Measurements from ENCODE around the gene KLF12. TPM values are rescaled to one million over a fixed set of nuclear protein-coding genes. Genes with fewer than 3 reads are reported as not detected.

Gene KLF12
- total RNA-seq, 1 donor from 2014 or later, result 10.1 TPM

- H3K27me3 ChIP-seq, result peaks cover 5% of the 10 kb centered on the region
- peaks cover under 1% of the 10 kb centered on the region for H3K4me1 ChIP-seq
- H4K20me1 ChIP-seq (ENCODE audit: low read depth), result peaks cover 24% of the 10 kb centered on the region
- peak overlapping the region; percentile 46 for H3K4me3 Mint-ChIP-seq
- H3K79me2 ChIP-seq (ENCODE audit: low read depth), result peaks cover 75% of the 10 kb centered on the region
- H3F3A ChIP-seq (ENCODE audit: low read depth), result peaks cover 36% of the 10 kb centered on the region
- no peak overlapping the region for H3K4me3 ChIP-seq
- H3K27ac ChIP-seq, result no peak overlapping the region
- no peak for TF ChIP-seq CTCF (IDR thresholded peaks at IDR 0.05)
- TF ChIP-seq EZH2phosphoT487 (IDR thresholded peaks at IDR 0.05), result no peak
- TF ChIP-seq EZH2 (IDR thresholded peaks at IDR 0.05), result no peak
- no peak for DNase-seq (ENCODE audit: low spot score)
- H3K36me3 Mint-ChIP-seq, result peaks cover 9% of the 10 kb centered on the region
- H3K4me2 ChIP-seq, result no peak overlapping the region
- H3K27me3 Mint-ChIP-seq (ENCODE audit: insufficient read depth, low read depth), result peaks cover 8% of the 10 kb centered on the region
- no peaks in the 10 kb centered on the region for H3K9me3 ChIP-seq (ENCODE audit: low read depth)
- no peak overlapping the region for H3K27ac Mint-ChIP-seq
- H3K4me1 Mint-ChIP-seq, result peaks cover 26% of the 10 kb centered on the region
- no peak overlapping the region for H2AFZ ChIP-seq (replicated peaks)
- H3K9me3 Mint-ChIP-seq, result peaks cover 5% of the 10 kb centered on the region
- no peaks in the 10 kb centered on the region for H3K36me3 ChIP-seq
- H3K9ac ChIP-seq, result no peak overlapping the region
These were observed 3.0 kb downstream of the KLF12 start for GRCh38 chr13:74131227-74131626.

- H3K79me2 ChIP-seq (ENCODE audit: low read depth), result peaks cover 85% of the 10 kb centered on the region
- H3K4me3 ChIP-seq, result no peak overlapping the region
- H3F3A ChIP-seq (ENCODE audit: low read depth), result peaks cover 22% of the 10 kb centered on the region
- no peak overlapping the region for H3K9ac ChIP-seq
- no peak overlapping the region for H3K27ac ChIP-seq
- H3K36me3 Mint-ChIP-seq, result peaks cover 12% of the 10 kb centered on the region
- no peak overlapping the region for H3K4me2 ChIP-seq
- peaks cover 5% of the 10 kb centered on the region for H3K27me3 ChIP-seq
- no peak overlapping the region for H3K27ac Mint-ChIP-seq
- no peak overlapping the region for H2AFZ ChIP-seq (replicated peaks)
- no peak overlapping the region for H3K4me3 Mint-ChIP-seq
- peaks cover 24% of the 10 kb centered on the region for H4K20me1 ChIP-seq (ENCODE audit: low read depth)
- H3K36me3 ChIP-seq, result no peaks in the 10 kb centered on the region
- H3K4me1 ChIP-seq, result no peaks in the 10 kb centered on the region
- TF ChIP-seq EZH2phosphoT487 (IDR thresholded peaks at IDR 0.05), result no peak
- no peak for TF ChIP-seq CTCF (IDR thresholded peaks at IDR 0.05)
- TF ChIP-seq EZH2 (IDR thresholded peaks at IDR 0.05), result no peak
- H3K9me3 ChIP-seq (ENCODE audit: low read depth), result no peaks in the 10 kb centered on the region
- no peak for DNase-seq (ENCODE audit: low spot score)
- peaks cover 8% of the 10 kb centered on the region for H3K27me3 Mint-ChIP-seq (ENCODE audit: insufficient read depth, low read depth)
- peaks cover 26% of the 10 kb centered on the region for H3K4me1 Mint-ChIP-seq
- peaks cover 8% of the 10 kb centered on the region for H3K9me3 Mint-ChIP-seq
These were observed 4.6 kb downstream of the KLF12 start for GRCh38 chr13:74129500-74130191.

DNA sequence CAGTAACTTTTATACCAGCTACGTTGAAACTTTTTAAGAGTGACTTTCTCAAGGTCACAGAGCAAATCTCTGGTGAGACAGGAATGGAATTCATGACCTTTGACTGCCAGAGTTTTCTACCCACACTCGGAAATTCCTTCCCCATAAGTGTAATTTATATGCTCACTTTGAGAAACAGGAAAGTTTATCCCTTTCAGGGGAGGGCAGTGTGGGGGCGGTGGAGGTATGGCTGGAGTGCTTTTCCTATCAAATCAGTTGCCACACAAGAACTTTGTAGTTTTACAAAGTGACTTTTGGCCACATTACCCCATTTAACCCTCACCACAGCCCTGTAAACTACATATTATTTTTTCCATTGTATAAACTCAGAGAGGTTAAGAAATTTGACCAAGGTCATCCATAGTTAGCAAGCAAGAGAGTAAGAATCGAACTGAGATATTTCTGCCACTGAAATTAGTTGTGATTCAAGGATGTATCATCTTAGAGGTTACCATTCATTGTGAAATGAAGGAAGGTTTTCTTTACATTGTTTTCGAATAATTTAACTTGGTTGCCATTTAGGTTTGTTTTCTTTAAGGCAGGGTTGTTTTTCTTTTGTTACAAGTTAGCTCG is 5.9 kb downstream of the KLF12 start:
- Histone ChIP-seq H3K4me1 (no peaks in the 10 kb centered on the region), H3K27ac (no peak overlapping the region), H4K20me1 (ENCODE audit: low read depth) (peaks cover 24% of the 10 kb centered on the region), H3K9ac (no peak overlapping the region), H3K36me3 (no peaks in the 10 kb centered on the region), H3F3A (ENCODE audit: low read depth) (peaks cover 12% of the 10 kb centered on the region), H2AFZ (replicated peaks) (no peak overlapping the region), H3K27me3 (peaks cover 5% of the 10 kb centered on the region), H3K4me2 (no peak overlapping the region), H3K4me3 (no peak overlapping the region), H3K9me3 (ENCODE audit: low read depth) (no peaks in the 10 kb centered on the region), H3K79me2 (ENCODE audit: low read depth) (peaks cover 92% of the 10 kb centered on the region)
- Mint-ChIP-seq H3K4me1 (peaks cover 26% of the 10 kb centered on the region), H3K36me3 (peaks cover 15% of the 10 kb centered on the region), H3K9me3 (peaks cover 6% of the 10 kb centered on the region), H3K27me3 (ENCODE audit: insufficient read depth, low read depth) (peaks cover 5% of the 10 kb centered on the region), H3K27ac (no peak overlapping the region), H3K4me3 (no peak overlapping the region)
- DNase-seq (ENCODE audit: low spot score), result no peak
- TF ChIP-seq EZH2 (IDR thresholded peaks at IDR 0.05) (no peak), EZH2phosphoT487 (IDR thresholded peaks at IDR 0.05) (no peak), CTCF (IDR thresholded peaks at IDR 0.05) (no peak)
